Measurements from ENCODE around the gene DDX47.

The DDX47 gene

DNA sequence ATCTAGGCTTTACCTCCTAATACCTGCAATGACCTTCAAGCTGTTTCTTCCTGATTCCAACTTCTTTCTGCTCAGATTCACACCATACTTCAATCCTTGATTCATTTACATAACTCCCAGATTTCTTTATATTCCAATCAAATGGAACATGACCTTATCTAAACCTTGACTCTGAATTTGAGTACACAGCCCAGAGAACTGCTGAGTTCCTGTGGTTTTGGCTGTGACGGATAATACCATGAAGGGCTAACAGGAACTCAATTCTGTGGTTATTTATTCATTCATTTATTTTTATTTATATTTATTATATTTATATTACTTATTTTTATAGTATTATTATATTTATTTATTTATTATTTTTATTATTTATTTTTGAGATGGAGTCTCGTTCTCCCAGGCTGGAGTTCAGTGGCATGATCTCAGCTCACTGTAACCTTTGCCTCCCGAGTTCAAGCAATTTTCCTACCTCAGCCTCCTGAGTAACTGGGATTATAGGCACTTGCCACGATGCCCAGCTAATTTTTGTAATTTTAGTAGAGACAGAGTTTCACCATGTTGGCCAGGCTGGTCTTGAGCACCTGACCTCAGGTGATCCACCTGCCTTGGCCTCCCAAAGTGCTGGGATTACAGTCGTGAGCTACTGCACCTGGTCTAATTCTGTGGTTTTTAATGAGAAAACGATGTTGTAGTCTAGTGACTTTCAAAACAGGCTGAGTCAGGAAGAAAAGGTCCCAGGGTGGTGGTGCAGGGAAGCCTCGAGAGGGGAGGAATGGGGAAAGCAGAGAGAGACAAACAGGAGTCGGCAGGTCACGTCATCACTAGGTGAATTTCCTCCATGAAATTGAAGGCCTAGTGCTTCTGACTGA is 16.0 kb upstream of the DDX47 start:
- Histone ChIP-seq H3K27me3 (replicated peaks; ENCODE audit: insufficient read depth, low read length) (no peaks in the 10 kb centered on the region), H4K20me1 (ENCODE audit: insufficient read depth, low read length) (no peaks in the 10 kb centered on the region), H3K9ac (ENCODE audit: low read length) (peak overlapping the region; percentile 50), H3K79me2 (ENCODE audit: low read length) (no peaks in the 10 kb centered on the region), H3K9me3 (replicated peaks; ENCODE audit: insufficient read depth, low read length) (no peaks in the 10 kb centered on the region), H3K4me1 (ENCODE audit: low read length) (peaks cover 23% of the 10 kb centered on the region), H3K36me3 (replicated peaks; ENCODE audit: insufficient read depth, low read length) (no peaks in the 10 kb centered on the region), H2AFZ (ENCODE audit: low read length) (peak overlapping the region; percentile 29), H3K4me2 (ENCODE audit: low read depth, low read length) (peak overlapping the region; percentile 66), H3K9me2 (replicated peaks; ENCODE audit: insufficient read depth, low read length) (no peaks in the 10 kb centered on the region), H3F3A (ENCODE audit: insufficient read depth, low read length) (peaks cover 14% of the 10 kb centered on the region), H3K27ac (ENCODE audit: low read length) (peak overlapping the region; percentile 86), H3K4me3 (ENCODE audit: low read length) (peak overlapping the region; percentile 11; the same call in 1 of the 2 replicates)
- no peak for TF ChIP-seq EZH2phosphoT487 (IDR thresholded peaks at IDR 0.05; ENCODE audit: low read length)
- TF ChIP-seq EZH2 (optimal IDR thresholded peaks at IDR 0.05; ENCODE audit: low read depth, low read length): no peak
- peak; percentile 81 for DNase-seq

GRCh38 chr12:12797794-12798152 is 15.4 kb upstream of the DDX47 start:
- H3K79me2 ChIP-seq (ENCODE audit: low read length): no peaks in the 10 kb centered on the region
- H3K9me2 ChIP-seq (replicated peaks; ENCODE audit: insufficient read depth, low read length): no peaks in the 10 kb centered on the region
- no peaks in the 10 kb centered on the region for H3K27me3 ChIP-seq (replicated peaks; ENCODE audit: insufficient read depth, low read length)
- no peaks in the 10 kb centered on the region for H4K20me1 ChIP-seq (ENCODE audit: insufficient read depth, low read length)
- peak overlapping the region; percentile 50 for H3K9ac ChIP-seq (ENCODE audit: low read length)
- H3K4me3 ChIP-seq (ENCODE audit: low read length): peak overlapping the region; percentile 11; the same call in 1 of the 2 replicates
- peaks cover 27% of the 10 kb centered on the region for H3K4me1 ChIP-seq (ENCODE audit: low read length)
- peaks cover 18% of the 10 kb centered on the region for H3F3A ChIP-seq (ENCODE audit: insufficient read depth, low read length)
- H3K9me3 ChIP-seq (replicated peaks; ENCODE audit: insufficient read depth, low read length): no peaks in the 10 kb centered on the region
- TF ChIP-seq, protein P1, sequence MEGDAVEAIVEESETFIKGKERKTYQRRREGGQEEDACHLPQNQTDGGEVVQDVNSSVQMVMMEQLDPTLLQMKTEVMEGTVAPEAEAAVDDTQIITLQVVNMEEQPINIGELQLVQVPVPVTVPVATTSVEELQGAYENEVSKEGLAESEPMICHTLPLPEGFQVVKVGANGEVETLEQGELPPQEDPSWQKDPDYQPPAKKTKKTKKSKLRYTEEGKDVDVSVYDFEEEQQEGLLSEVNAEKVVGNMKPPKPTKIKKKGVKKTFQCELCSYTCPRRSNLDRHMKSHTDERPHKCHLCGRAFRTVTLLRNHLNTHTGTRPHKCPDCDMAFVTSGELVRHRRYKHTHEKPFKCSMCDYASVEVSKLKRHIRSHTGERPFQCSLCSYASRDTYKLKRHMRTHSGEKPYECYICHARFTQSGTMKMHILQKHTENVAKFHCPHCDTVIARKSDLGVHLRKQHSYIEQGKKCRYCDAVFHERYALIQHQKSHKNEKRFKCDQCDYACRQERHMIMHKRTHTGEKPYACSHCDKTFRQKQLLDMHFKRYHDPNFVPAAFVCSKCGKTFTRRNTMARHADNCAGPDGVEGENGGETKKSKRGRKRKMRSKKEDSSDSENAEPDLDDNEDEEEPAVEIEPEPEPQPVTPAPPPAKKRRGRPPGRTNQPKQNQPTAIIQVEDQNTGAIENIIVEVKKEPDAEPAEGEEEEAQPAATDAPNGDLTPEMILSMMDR (IDR thresholded peaks at IDR 0.05; ENCODE audit: low read length): no peak
- TF ChIP-seq EZH2phosphoT487 (IDR thresholded peaks at IDR 0.05; ENCODE audit: low read length) (no peak), EZH2 (optimal IDR thresholded peaks at IDR 0.05; ENCODE audit: low read depth, low read length) (no peak)
- H3K36me3 ChIP-seq (replicated peaks; ENCODE audit: insufficient read depth, low read length): no peaks in the 10 kb centered on the region
- DNase-seq: peak; percentile 58
- H3K27ac ChIP-seq (ENCODE audit: low read length): peak overlapping the region; percentile 86
- H2AFZ ChIP-seq (ENCODE audit: low read length): peak overlapping the region; percentile 29
- H3K4me2 ChIP-seq (ENCODE audit: low read depth, low read length): peak overlapping the region; percentile 66

DNA sequence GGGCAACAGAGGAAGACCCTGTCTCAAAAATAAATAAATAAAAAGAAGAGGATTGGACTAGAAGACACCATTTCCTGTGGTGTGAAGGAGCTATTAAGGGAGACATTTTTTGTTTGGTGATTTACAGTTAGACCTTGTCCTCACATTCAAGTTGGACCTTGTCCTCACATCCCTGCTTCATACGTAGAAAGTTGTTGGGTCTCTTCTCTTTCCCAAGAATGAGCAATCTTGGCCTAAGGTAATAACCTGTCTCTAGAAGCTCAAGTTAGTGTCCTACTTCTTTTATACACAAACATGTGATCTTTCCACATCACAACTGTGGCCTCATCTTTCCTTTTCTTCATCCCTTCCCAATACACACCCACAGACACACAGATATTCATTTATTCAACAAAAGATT is 14.7 kb upstream of the DDX47 start:
- TF ChIP-seq EZH2phosphoT487 (IDR thresholded peaks at IDR 0.05; ENCODE audit: low read length): no peak
- TF ChIP-seq EZH2 (optimal IDR thresholded peaks at IDR 0.05; ENCODE audit: low read depth, low read length): no peak
- TF ChIP-seq, protein P1 (IDR thresholded peaks at IDR 0.05; ENCODE audit: low read length): no peak
- peak overlapping the region; percentile 86; the same call in 1 of the 2 replicates for H3K27ac ChIP-seq (ENCODE audit: low read length)
- H2AFZ ChIP-seq (ENCODE audit: low read length): peak overlapping the region; percentile 29; the same call in 1 of the 2 replicates

More for the DNA sequence above, 14.7 kb upstream of the DDX47 start:
- no peak for DNase-seq
- Histone ChIP-seq H3K9me3 (replicated peaks; ENCODE audit: insufficient read depth, low read length) (no peaks in the 10 kb centered on the region), H3K79me2 (ENCODE audit: low read length) (no peaks in the 10 kb centered on the region), H3K9me2 (replicated peaks; ENCODE audit: insufficient read depth, low read length) (no peaks in the 10 kb centered on the region), H3K4me1 (ENCODE audit: low read length) (peaks cover 34% of the 10 kb centered on the region), H3K4me2 (ENCODE audit: low read depth, low read length) (no peak overlapping the region; the same call in 1 of the 2 replicates), H3K36me3 (replicated peaks; ENCODE audit: insufficient read depth, low read length) (no peaks in the 10 kb centered on the region), H3K27me3 (replicated peaks; ENCODE audit: insufficient read depth, low read length) (no peaks in the 10 kb centered on the region), H3F3A (ENCODE audit: insufficient read depth, low read length) (peaks cover 25% of the 10 kb centered on the region), H3K4me3 (ENCODE audit: low read length) (no peak overlapping the region), H4K20me1 (ENCODE audit: insufficient read depth, low read length) (no peaks in the 10 kb centered on the region), H3K9ac (ENCODE audit: low read length) (no peak overlapping the region; the same call in 1 of the 2 replicates)

Measured in MM.1S (cell line).